ENCODE measurements around the gene FTSJ3. TPM values are rescaled to one million over a fixed set of nuclear protein-coding genes. Genes with fewer than 3 reads are reported as not detected.

FTSJ3 gene
- total and polyA plus RNA-seq, 8 donors = 32.1 to 88.5 (median 60.7) TPM

DNA sequence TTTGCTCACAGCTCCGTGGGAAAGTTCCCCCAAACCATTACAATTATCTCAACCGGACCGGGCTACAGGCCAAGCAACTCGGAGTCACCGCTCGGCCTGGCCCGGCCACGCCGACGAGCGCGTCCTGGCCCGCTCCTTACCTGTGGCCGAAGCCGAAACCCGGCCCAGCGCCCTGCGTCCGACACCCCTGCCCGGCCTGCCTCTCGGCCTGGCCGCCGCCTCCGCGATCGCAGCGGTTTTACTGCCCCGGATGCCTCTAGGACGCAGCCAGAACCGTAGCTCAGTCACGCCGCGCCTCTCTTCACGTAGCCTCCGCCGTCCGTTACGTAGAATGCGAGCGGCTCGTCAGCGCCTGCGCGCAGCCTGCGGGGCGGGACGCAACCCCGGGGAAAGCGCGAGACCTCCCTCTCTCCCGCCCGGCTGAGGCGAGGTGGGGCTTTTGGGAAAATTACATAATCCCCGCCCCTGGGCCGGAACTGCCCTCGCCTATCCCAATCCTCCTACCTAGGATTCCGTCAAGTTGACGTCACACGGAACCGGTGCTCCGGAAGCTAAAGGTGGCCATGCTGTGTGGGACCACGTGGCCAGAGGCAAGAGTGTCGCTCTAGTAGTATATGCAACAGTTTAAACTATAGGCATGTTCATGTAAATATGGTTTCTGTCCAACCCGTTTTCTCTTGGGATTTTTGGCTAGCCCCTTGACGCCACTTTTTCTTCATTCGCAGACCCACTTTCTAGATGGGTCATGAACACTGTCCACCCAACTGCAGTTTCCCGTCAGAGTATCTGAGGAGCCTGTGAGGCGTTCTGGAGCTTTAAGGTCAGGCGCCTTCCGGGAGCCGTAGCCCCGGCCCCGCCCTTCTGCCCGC is 54.0 kb downstream of the FTSJ3 start, which contains the start of gene CCDC47:
TSS of gene CCDC47 (minus strand) at position 326 of the 869 bp plus-strand sequence. CDS start 7,422 bp downstream, outside the sequence.
- H3K27me3 ChIP-seq = no peaks in the 10 kb centered on the region
- H3K27ac ChIP-seq = peak within 1 kb of the TSS; percentile 95 to 97
- H3K9me3 ChIP-seq = no peaks in the 10 kb centered on the region
- peak; percentile 98 to 100 (median 99) for DNase-seq
- peaks cover 0 to 19% of the 10 kb centered on the region in 2 donors for H3K36me3 ChIP-seq
- intact Hi-C loops (cut with DNase I) = no loop called here
- TF ChIP-seq, protein P1, sequence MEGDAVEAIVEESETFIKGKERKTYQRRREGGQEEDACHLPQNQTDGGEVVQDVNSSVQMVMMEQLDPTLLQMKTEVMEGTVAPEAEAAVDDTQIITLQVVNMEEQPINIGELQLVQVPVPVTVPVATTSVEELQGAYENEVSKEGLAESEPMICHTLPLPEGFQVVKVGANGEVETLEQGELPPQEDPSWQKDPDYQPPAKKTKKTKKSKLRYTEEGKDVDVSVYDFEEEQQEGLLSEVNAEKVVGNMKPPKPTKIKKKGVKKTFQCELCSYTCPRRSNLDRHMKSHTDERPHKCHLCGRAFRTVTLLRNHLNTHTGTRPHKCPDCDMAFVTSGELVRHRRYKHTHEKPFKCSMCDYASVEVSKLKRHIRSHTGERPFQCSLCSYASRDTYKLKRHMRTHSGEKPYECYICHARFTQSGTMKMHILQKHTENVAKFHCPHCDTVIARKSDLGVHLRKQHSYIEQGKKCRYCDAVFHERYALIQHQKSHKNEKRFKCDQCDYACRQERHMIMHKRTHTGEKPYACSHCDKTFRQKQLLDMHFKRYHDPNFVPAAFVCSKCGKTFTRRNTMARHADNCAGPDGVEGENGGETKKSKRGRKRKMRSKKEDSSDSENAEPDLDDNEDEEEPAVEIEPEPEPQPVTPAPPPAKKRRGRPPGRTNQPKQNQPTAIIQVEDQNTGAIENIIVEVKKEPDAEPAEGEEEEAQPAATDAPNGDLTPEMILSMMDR (IDR thresholded peaks at IDR 0.05) = peak in 1 of 2 donors; percentile 22
- peak; percentile 94 for ATAC-seq
- peak within 1 kb of the TSS; percentile 67 to 96 for H3K4me3 ChIP-seq
- H3K4me1 ChIP-seq = peaks cover 19 to 72% of the 10 kb centered on the region in 2 donors

DNA sequence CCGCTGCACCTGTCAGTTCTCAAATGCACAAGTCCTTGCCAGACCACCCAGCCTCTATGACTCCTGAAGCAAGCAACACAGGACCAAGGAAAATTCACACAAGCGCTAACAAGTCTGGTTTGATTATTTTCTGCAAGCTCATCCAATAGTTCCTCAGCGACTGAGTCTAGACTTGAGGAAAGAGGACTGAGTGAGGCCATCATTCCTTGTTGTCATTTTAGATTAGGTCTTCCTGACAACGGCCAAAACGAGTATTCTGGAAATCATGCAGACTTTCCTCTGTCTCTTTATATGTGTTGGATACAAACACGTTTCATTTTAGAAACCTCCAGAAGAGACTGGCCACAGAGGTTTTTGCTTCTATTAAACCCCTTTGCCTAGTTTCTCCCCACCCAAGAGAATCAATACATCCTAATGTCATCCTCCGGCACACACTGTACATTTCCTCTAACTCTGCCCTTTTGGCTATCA is 54.6 kb downstream of the FTSJ3 start:
- intact Hi-C loops (cut with DNase I) = no loop called here
- Histone ChIP-seq H3K9me3 (no peaks in the 10 kb centered on the region), H3K4me1 (peaks cover 19 to 72% of the 10 kb centered on the region in 2 donors), H3K36me3 (peaks cover 0 to 15% of the 10 kb centered on the region in 2 donors), H3K27ac (peak overlapping the region; percentile 95 to 97), H3K4me3 (peak overlapping the region; percentile 67 to 96), H3K27me3 (no peaks in the 10 kb centered on the region)
- TF ChIP-seq, protein P1 (IDR thresholded peaks at IDR 0.05) = no peak
- no peak for ATAC-seq
- peak in 1 of 4 donors; percentile 24 for DNase-seq

Other genes with a start within 250 kb of the FTSJ3 start
- gene TACO1, start 226.8 kb downstream of the FTSJ3 start, total RNA-seq = 10 to 100 TPM; 18.2 to 18.5 TPM
- gene TACO1, start 226.8 kb downstream of the FTSJ3 start, polyA plus RNA-seq (ENCODE audit: insufficient read length in 6 of 6) = 10 to 100 TPM; 15.1 to 20.2 (median 17.8) TPM
- 10 to 100 TPM; 44.2 to 58.3 TPM for gene MAP3K3, start 205.2 kb downstream of the FTSJ3 start, total RNA-seq
- gene MAP3K3, start 205.2 kb downstream of the FTSJ3 start, polyA plus RNA-seq (ENCODE audit: insufficient read length in 6 of 6) = 10 to 100 TPM; 41.3 to 44.6 (median 42.8) TPM
- 10 to 100 TPM; 19.1 to 30.7 TPM for gene LIMD2, start 127.5 kb downstream of the FTSJ3 start, total RNA-seq
- 10 to 100 TPM; 29.9 to 44.9 (median 36.8) TPM for gene LIMD2, start 127.5 kb downstream of the FTSJ3 start, polyA plus RNA-seq (ENCODE audit: insufficient read length in 6 of 6)
- 10 to 100 TPM; 28.1 to 37.2 TPM for gene STRADA, start 85.9 kb downstream of the FTSJ3 start, total RNA-seq
- gene STRADA, start 85.9 kb downstream of the FTSJ3 start, polyA plus RNA-seq (ENCODE audit: insufficient read length in 6 of 6) = 10 to 100 TPM; 72.4 to 87.5 (median 83.6) TPM
- 100 to 1,000 TPM in 1 of 2 donors, 10 to 100 TPM in 1; 81.6 to 111 TPM for gene CCDC47, start 54.1 kb downstream of the FTSJ3 start, total RNA-seq
- gene CCDC47, start 54.1 kb downstream of the FTSJ3 start, polyA plus RNA-seq (ENCODE audit: insufficient read length in 6 of 6) = 100 to 1,000 TPM in 2 of 6 donors, 10 to 100 TPM in 4; 86.0 to 105 (median 89.4) TPM
- gene DDX42, start 53.5 kb downstream of the FTSJ3 start, total RNA-seq = 10 to 100 TPM; 79.2 to 82.0 TPM
- 100 to 1,000 TPM; 206 to 239 (median 221) TPM for gene DDX42, start 53.5 kb downstream of the FTSJ3 start, polyA plus RNA-seq (ENCODE audit: insufficient read length in 6 of 6)
- 100 to 1,000 TPM in 1 of 2 donors, 10 to 100 TPM in 1; 89.8 to 141 TPM for gene PSMC5, start 232 bp downstream of the FTSJ3 start, total RNA-seq
- gene PSMC5, start 232 bp downstream of the FTSJ3 start, polyA plus RNA-seq (ENCODE audit: insufficient read length in 6 of 6) = 100 to 1,000 TPM; 127 to 151 (median 133) TPM
- 10 to 100 TPM; 59.2 to 82.5 TPM for gene SMARCD2, start 15.0 kb upstream of the FTSJ3 start, total RNA-seq
- 100 to 1,000 TPM; 114 to 147 (median 131) TPM for gene SMARCD2, start 15.0 kb upstream of the FTSJ3 start, polyA plus RNA-seq (ENCODE audit: insufficient read length in 6 of 6)
- not detected for gene CSH2, start 46.0 kb upstream of the FTSJ3 start, total RNA-seq
- gene CSH2, start 46.0 kb upstream of the FTSJ3 start, polyA plus RNA-seq (ENCODE audit: insufficient read length in 6 of 6) = 1 to 10 TPM in 1 of 6 donors, under 1 TPM in 2, not detected in 3; 0.20 to 6.7 (median 0.23) TPM
- not detected for gene GH2, start 54.3 kb upstream of the FTSJ3 start, total RNA-seq
- under 1 TPM in 1 of 6 donors, not detected in 5; 0.26 TPM for gene GH2, start 54.3 kb upstream of the FTSJ3 start, polyA plus RNA-seq (ENCODE audit: insufficient read length in 6 of 6)
- gene CSH1, start 68.9 kb upstream of the FTSJ3 start, total RNA-seq = not detected
- gene CSH1, start 68.9 kb upstream of the FTSJ3 start, polyA plus RNA-seq (ENCODE audit: insufficient read length in 6 of 6) = 10 to 100 TPM in 1 of 6 donors, 1 to 10 TPM in 1, under 1 TPM in 3, not detected in 1; 0.26 to 21.3 (median 0.46) TPM
- not detected for gene CSHL1, start 83.6 kb upstream of the FTSJ3 start, total RNA-seq
- under 1 TPM in 1 of 6 donors, not detected in 5; 0.78 TPM for gene CSHL1, start 83.6 kb upstream of the FTSJ3 start, polyA plus RNA-seq (ENCODE audit: insufficient read length in 6 of 6)
- gene GH1, start 91.2 kb upstream of the FTSJ3 start, total RNA-seq = not detected
- not detected for gene GH1, start 91.2 kb upstream of the FTSJ3 start, polyA plus RNA-seq (ENCODE audit: insufficient read length in 6 of 6)
- gene CD79B, start 104.7 kb upstream of the FTSJ3 start, total RNA-seq = 1 to 10 TPM; 2.7 to 3.5 TPM
- 1 to 10 TPM; 1.8 to 3.2 (median 2.0) TPM for gene CD79B, start 104.7 kb upstream of the FTSJ3 start, polyA plus RNA-seq (ENCODE audit: insufficient read length in 6 of 6)
- gene SCN4A, start 145.3 kb upstream of the FTSJ3 start, total RNA-seq = under 1 TPM; 0.05 to 0.17 TPM
- gene SCN4A, start 145.3 kb upstream of the FTSJ3 start, polyA plus RNA-seq (ENCODE audit: insufficient read length in 6 of 6) = under 1 TPM; 0.39 to 0.88 (median 0.60) TPM
- 1 to 10 TPM; 1.0 to 5.0 TPM for gene PRR29, start 170.7 kb upstream of the FTSJ3 start, total RNA-seq
- 1 to 10 TPM; 5.5 to 9.6 (median 6.4) TPM for gene PRR29, start 170.7 kb upstream of the FTSJ3 start, polyA plus RNA-seq (ENCODE audit: insufficient read length in 6 of 6)
- 10 to 100 TPM; 32.3 to 46.9 TPM for gene ICAM2, start 193.0 kb upstream of the FTSJ3 start, total RNA-seq
- 10 to 100 TPM; 43.1 to 55.4 (median 47.2) TPM for gene ICAM2, start 193.0 kb upstream of the FTSJ3 start, polyA plus RNA-seq (ENCODE audit: insufficient read length in 6 of 6)

All from left lung (tissue), 10 donors.